Measurements from ENCODE around the gene HEATR9.

The HEATR9 gene

DNA sequence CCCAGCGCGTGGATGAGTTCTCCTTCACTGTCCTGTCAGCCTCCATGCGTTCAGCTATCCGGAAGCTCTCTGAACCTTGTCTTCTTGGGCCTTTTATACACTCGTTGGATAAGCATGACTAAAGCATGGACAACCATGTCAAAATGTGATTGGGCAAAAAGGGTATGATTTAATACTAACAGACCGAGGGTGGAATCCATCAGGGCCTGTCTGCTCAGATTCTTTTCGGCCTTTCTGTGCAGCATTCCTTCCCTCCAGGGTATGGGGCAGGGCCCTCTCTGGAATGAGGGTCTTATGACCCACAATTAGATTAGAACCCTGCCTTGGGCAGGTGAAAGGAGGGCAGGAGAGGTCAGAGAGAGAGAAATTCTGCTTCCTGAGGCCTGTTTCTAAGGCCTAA, 25.5 kb upstream of the HEATR9 start:
- no peak for TF ChIP-seq ISL1 (CRISPR knock-in tag; IDR thresholded peaks at IDR 0.05)
- TF ChIP-seq, protein P1, sequence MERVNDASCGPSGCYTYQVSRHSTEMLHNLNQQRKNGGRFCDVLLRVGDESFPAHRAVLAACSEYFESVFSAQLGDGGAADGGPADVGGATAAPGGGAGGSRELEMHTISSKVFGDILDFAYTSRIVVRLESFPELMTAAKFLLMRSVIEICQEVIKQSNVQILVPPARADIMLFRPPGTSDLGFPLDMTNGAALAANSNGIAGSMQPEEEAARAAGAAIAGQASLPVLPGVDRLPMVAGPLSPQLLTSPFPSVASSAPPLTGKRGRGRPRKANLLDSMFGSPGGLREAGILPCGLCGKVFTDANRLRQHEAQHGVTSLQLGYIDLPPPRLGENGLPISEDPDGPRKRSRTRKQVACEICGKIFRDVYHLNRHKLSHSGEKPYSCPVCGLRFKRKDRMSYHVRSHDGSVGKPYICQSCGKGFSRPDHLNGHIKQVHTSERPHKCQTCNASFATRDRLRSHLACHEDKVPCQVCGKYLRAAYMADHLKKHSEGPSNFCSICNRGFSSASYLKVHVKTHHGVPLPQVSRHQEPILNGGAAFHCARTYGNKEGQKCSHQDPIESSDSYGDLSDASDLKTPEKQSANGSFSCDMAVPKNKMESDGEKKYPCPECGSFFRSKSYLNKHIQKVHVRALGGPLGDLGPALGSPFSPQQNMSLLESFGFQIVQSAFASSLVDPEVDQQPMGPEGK (CRISPR knock-in tag; IDR thresholded peaks at IDR 0.05; ENCODE audit: borderline replicate concordance), result no peak
- no peak for TF ChIP-seq RARB (CRISPR knock-in tag; IDR thresholded peaks at IDR 0.05)
- no peak for TF ChIP-seq ESRRG (CRISPR knock-in tag; IDR thresholded peaks at IDR 0.05)
- TF ChIP-seq ZNF8 (CRISPR knock-in tag; IDR thresholded peaks at IDR 0.05), result no peak
- no peak for TF ChIP-seq TCF4 (CRISPR knock-in tag; IDR thresholded peaks at IDR 0.05; ENCODE audit: borderline replicate concordance)
- no peak for TF ChIP-seq ZNF565 (CRISPR knock-in tag; conservative IDR thresholded peaks at IDR 0.05; ENCODE audit: low read depth)
- no peak for TF ChIP-seq SNAI2 (CRISPR knock-in tag; IDR thresholded peaks at IDR 0.05)
- TF ChIP-seq, protein P2, sequence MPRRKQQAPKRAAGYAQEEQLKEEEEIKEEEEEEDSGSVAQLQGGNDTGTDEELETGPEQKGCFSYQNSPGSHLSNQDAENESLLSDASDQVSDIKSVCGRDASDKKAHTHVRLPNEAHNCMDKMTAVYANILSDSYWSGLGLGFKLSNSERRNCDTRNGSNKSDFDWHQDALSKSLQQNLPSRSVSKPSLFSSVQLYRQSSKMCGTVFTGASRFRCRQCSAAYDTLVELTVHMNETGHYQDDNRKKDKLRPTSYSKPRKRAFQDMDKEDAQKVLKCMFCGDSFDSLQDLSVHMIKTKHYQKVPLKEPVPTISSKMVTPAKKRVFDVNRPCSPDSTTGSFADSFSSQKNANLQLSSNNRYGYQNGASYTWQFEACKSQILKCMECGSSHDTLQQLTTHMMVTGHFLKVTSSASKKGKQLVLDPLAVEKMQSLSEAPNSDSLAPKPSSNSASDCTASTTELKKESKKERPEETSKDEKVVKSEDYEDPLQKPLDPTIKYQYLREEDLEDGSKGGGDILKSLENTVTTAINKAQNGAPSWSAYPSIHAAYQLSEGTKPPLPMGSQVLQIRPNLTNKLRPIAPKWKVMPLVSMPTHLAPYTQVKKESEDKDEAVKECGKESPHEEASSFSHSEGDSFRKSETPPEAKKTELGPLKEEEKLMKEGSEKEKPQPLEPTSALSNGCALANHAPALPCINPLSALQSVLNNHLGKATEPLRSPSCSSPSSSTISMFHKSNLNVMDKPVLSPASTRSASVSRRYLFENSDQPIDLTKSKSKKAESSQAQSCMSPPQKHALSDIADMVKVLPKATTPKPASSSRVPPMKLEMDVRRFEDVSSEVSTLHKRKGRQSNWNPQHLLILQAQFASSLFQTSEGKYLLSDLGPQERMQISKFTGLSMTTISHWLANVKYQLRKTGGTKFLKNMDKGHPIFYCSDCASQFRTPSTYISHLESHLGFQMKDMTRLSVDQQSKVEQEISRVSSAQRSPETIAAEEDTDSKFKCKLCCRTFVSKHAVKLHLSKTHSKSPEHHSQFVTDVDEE (CRISPR knock-in tag; IDR thresholded peaks at IDR 0.05), result no peak
- no peak for TF ChIP-seq ZC3H10 (CRISPR knock-in tag; IDR thresholded peaks at IDR 0.05)
- TF ChIP-seq OSR1 (CRISPR knock-in tag; IDR thresholded peaks at IDR 0.05), result no peak
- TF ChIP-seq BACH2 (CRISPR knock-in tag; IDR thresholded peaks at IDR 0.05; ENCODE audit: borderline replicate concordance), result no peak
- TF ChIP-seq ZFP3 (CRISPR knock-in tag; IDR thresholded peaks at IDR 0.05), result no peak
- TF ChIP-seq ZFP30 (CRISPR knock-in tag; IDR thresholded peaks at IDR 0.05), result no peak
- no peak for ATAC-seq

- no peak for ATAC-seq
- TF ChIP-seq OSR1 (CRISPR knock-in tag; IDR thresholded peaks at IDR 0.05) (no peak), ARNTL (CRISPR knock-in tag; IDR thresholded peaks at IDR 0.05; ENCODE audit: borderline replicate concordance, low read depth) (no peak), ZFP3 (CRISPR knock-in tag; IDR thresholded peaks at IDR 0.05) (no peak), PPARA (CRISPR knock-in tag; IDR thresholded peaks at IDR 0.05; ENCODE audit: borderline replicate concordance) (no peak)
Measured at GRCh38 chr17:35893751-35894150, 25.1 kb upstream of the HEATR9 start.

DNA sequence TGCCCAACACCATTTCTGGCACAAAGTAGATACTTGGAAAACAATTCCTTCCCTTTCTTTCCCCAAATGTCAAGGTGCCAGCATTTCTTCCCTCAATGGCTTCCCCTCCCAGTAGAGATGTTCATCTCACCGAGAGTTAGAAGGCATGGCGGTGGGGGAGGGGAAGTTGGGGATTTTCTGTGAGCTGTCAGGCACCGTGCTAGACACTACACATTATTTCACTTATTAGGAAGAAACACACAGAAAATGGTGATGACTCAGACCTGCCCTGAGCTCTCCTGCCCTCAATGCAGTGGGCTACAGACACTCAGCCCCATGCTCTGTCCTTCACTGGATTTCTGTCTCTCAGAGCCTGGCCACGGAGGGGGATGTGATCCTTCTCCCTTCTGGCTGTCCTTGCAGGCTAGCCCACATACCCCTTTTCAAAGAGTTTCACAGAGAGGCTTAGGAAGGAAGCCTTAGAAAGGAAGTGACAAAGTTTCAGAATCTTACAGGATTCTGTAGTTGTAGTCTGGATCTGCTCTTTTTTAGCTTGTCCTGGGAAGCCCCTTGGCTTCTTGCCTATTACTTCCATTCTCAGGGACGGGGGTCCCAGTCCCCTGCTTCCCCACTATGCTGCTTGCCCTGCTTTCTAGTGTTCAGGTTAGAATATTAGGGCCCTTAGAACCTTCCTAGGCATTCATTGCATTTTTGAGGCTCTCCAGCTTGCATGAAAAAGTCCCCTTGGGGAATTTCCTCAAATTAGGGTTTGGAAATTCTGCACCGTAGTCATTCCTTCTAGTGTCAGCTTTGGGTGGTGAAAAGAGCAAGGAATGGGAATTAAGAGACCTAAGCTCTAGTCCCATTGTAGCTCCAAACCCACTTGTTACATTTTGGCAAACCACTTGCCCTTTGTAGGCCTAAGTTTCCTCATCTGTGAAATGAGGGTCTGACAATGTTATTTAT, 23.7 kb upstream of the HEATR9 start:
- TF ChIP-seq, protein P1 (CRISPR knock-in tag; IDR thresholded peaks at IDR 0.05; ENCODE audit: borderline replicate concordance), result no peak

GRCh38 chr17:35891269-35891668, 22.6 kb upstream of the HEATR9 start:
- no peak for TF ChIP-seq ZFP30 (CRISPR knock-in tag; IDR thresholded peaks at IDR 0.05)
- TF ChIP-seq ZFP3 (CRISPR knock-in tag; IDR thresholded peaks at IDR 0.05), result no peak
- no peak for TF ChIP-seq SNAI2 (CRISPR knock-in tag; IDR thresholded peaks at IDR 0.05)
- no peak for TF ChIP-seq GLIS3 (CRISPR knock-in tag; IDR thresholded peaks at IDR 0.05)
- TF ChIP-seq, protein P2 (CRISPR knock-in tag; IDR thresholded peaks at IDR 0.05), result no peak
- TF ChIP-seq ZNF8 (CRISPR knock-in tag; IDR thresholded peaks at IDR 0.05), result no peak
- no peak for TF ChIP-seq CREB5 (CRISPR knock-in tag; IDR thresholded peaks at IDR 0.05; ENCODE audit: low read depth)
- no peak for TF ChIP-seq ZNF565 (CRISPR knock-in tag; conservative IDR thresholded peaks at IDR 0.05; ENCODE audit: low read depth)
- no peak for TF ChIP-seq ISL1 (CRISPR knock-in tag; IDR thresholded peaks at IDR 0.05)
- TF ChIP-seq, protein P1 (CRISPR knock-in tag; IDR thresholded peaks at IDR 0.05; ENCODE audit: borderline replicate concordance), result no peak
- no peak for ATAC-seq

More for the DNA sequence above, 23.7 kb upstream of the HEATR9 start:
- peak; percentile 25; the same call in 1 of the 3 replicates for ATAC-seq
